Fibroblast of lung (primary cell): ENCODE results near the gene BACH1. TPM values are rescaled to one million over a fixed set of nuclear protein-coding genes. Genes with fewer than 3 reads are reported as not detected.

Source experiments
- DNase-seq, 2 donors: peaks; one replicate each; pipeline versions ENCODE4 v3.0.0 to v3.0.0-alpha.2; 2010; ENCODE audit warnings: low read depth in 2 of 2
- H2AFZ ChIP-seq: 2 replicates; pipeline ENCODE4 v1.5.1; 2012; ENCODE audit warnings: low read length, control low read depth, inconsistent platforms
- H3K27ac ChIP-seq: 2 replicates; pipeline ENCODE4 v1.5.1; 2011; ENCODE audit warnings: low read length, control low read depth; ENCODE audit not compliant: insufficient read depth
- H3K27me3 ChIP-seq: 2 replicates; pipeline ENCODE4 v1.5.1; 2011; ENCODE audit warnings: mild to moderate bottlenecking, low read length; ENCODE audit not compliant: control insufficient read depth, insufficient read depth
- H3K36me3 ChIP-seq: 2 replicates; pipeline ENCODE4 v1.5.1; 2011; ENCODE audit warnings: low read length; ENCODE audit not compliant: control insufficient read depth, insufficient read depth
- H3K4me1 ChIP-seq: 2 replicates; pipeline ENCODE4 v1.5.1; 2011; ENCODE audit warnings: low read length; ENCODE audit not compliant: control insufficient read depth, insufficient read depth; ENCODE audit errors: extremely low read depth
- H3K4me2 ChIP-seq: 2 replicates; pipeline ENCODE4 v1.5.1; 2011; ENCODE audit warnings: low read length, control low read depth; ENCODE audit not compliant: insufficient read depth; ENCODE audit errors: extremely low read depth
- H3K4me3 ChIP-seq, 4 experiments: fragments of 200-600 bp in 1 of 4; sonication (generic) in 1 of 4; replicated peaks in 1 of 4; 2 replicates each; pipeline ENCODE4 v1.5.1; 2011 to 2016; ENCODE audit warnings: low read length in 4 of 4, low read depth in 3 of 4, mild to moderate bottlenecking in 3 of 4, control low read depth in 2 of 4, inconsistent platforms in 1 of 4, mixed read lengths in 1 of 4; ENCODE audit not compliant: insufficient read depth in 1 of 4; ENCODE audit errors: control extremely low read depth in 1 of 4
- H3K79me2 ChIP-seq: 2 replicates; pipeline ENCODE4 v1.5.1; 2012; ENCODE audit warnings: mild to moderate bottlenecking, low read length, inconsistent platforms; ENCODE audit not compliant: control insufficient read depth, insufficient read depth
- H3K9ac ChIP-seq: 2 replicates; pipeline ENCODE4 v1.5.1; 2011; ENCODE audit warnings: mild to moderate bottlenecking, low read length, control low read depth; ENCODE audit not compliant: insufficient read depth
- H3K9me3 ChIP-seq: 2 replicates; pipeline ENCODE4 v1.5.1; 2012; ENCODE audit warnings: low read depth, low read length; ENCODE audit not compliant: control insufficient read depth, insufficient read depth
- H4K20me1 ChIP-seq: 2 replicates; pipeline ENCODE4 v1.5.1; 2011; ENCODE audit warnings: low read length; ENCODE audit not compliant: control insufficient read depth, insufficient read depth; ENCODE audit errors: extremely low read depth
- EZH2 ChIP-seq: IDR thresholded peaks from 2 replicates; pipeline ENCODE4 v1.5.1; 2012; ENCODE audit warnings: low read length, control low read depth, mild to moderate bottlenecking; ENCODE audit errors: missing control alignments
- polyA plus RNA-seq, 2 donors: library from polyadenylated mRNA; depleted of rRNA in 1 of 2; stranded (reverse) in 1 of 2; unstranded in 1 of 2; fragments of >200 nt; gene quantifications; 2 replicates each; pipeline ENCODE4 v1.2.1, GENCODE V29; 2011 to 2012; ENCODE audit warnings: missing spikeins in 1 of 2
- total RNA-seq: library from RNA; depleted of rRNA; stranded (reverse); fragments of >200 nt; gene quantifications from 2 replicates; pipeline ENCODE4 v1.2.1, GENCODE V29; 2014
- TF ChIP-seq, protein P1 (sequence below), 2 donors: IDR thresholded peaks in 1 of 2; conservative IDR thresholded peaks in 1 of 2; 1 replicate in 1 of 2; 2 replicates in 1 of 2; pipeline ENCODE4 v1.5.1; 2011 to 2012; ENCODE audit warnings: low read length in 2 of 2, control low read depth in 1 of 2, inconsistent platforms in 1 of 2, low read depth in 1 of 2, mild to moderate bottlenecking in 1 of 2

BACH1 gene
- total and polyA plus RNA-seq, 2 donors (not counting 1 experiment from before 2014, with no cell fraction given): 38.2 to 127 TPM

DNA sequence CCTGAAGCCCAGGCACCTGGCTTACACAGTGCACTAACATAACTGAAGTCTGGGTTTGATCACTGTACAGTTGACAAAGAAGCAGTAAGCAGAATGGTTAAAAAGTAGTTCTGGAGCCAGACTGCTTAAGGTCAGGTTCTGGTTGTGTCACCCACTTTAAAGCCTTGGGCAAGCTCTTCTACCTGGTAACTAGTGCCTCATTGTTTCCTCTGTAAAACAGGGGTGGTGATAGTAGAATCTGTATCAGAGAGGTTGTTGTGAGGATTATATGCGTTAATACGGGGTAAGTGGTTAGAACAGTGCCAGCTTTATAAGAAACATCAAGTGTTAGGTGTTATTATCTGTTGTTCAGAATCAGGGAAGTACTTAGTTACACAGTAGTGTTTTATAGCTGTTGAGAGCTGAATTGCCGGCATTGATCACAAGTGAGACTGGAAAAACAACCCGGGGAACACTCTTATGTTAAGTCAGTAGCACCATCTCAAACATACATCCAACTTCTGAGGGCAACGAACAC is 3.7 kb downstream of the BACH1 start:
- no peak overlapping the region for H3K27ac ChIP-seq
- DNase-seq: peak in 1 of 2 donors; percentile 25
- peak overlapping the region; percentile 69 for H3K4me2 ChIP-seq

DNA sequence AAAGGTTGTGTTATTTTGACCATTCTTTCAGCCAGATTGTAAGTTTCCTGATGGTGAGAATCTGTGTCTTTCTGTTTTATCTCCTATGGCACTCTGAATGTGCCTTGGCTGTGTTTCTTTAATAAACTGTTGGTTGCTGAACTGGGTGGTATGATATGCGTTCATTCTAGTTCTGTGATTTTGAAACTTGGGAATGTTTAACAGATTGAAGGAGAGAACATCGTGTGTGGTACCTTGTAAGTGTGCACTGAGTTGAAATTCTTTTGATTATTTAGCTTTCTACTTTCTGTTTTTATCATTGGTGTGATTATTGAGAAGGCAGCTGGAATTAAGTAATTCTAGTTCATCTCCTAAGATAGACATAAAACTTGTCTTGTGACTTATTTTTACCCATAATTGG is 4.6 kb downstream of the BACH1 start:
- no peaks in the 10 kb centered on the region for H3K36me3 ChIP-seq
- peaks cover 2% of the 10 kb centered on the region for H3K4me1 ChIP-seq
- H3K4me2 ChIP-seq: peak overlapping the region; percentile 69
- no peak overlapping the region for H2AFZ ChIP-seq
- H3K27ac ChIP-seq: no peak overlapping the region
- no peak overlapping the region for H3K9ac ChIP-seq
- peak overlapping the region in 3 of 4 experiments; percentile 1 to 100 (median 86) for H3K4me3 ChIP-seq
- no peak for DNase-seq
- no peak for TF ChIP-seq EZH2
- TF ChIP-seq, protein P1, sequence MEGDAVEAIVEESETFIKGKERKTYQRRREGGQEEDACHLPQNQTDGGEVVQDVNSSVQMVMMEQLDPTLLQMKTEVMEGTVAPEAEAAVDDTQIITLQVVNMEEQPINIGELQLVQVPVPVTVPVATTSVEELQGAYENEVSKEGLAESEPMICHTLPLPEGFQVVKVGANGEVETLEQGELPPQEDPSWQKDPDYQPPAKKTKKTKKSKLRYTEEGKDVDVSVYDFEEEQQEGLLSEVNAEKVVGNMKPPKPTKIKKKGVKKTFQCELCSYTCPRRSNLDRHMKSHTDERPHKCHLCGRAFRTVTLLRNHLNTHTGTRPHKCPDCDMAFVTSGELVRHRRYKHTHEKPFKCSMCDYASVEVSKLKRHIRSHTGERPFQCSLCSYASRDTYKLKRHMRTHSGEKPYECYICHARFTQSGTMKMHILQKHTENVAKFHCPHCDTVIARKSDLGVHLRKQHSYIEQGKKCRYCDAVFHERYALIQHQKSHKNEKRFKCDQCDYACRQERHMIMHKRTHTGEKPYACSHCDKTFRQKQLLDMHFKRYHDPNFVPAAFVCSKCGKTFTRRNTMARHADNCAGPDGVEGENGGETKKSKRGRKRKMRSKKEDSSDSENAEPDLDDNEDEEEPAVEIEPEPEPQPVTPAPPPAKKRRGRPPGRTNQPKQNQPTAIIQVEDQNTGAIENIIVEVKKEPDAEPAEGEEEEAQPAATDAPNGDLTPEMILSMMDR (conservative IDR thresholded peaks at IDR 0.05 in 1 of 2, IDR thresholded peaks at IDR 0.05 in 1 of 2; ENCODE audit: low read depth in 1 of 2, low read length in 2 of 2): no peak
- H3K27me3 ChIP-seq: no peaks in the 10 kb centered on the region
- no peaks in the 10 kb centered on the region for H3K9me3 ChIP-seq
- H4K20me1 ChIP-seq: peaks cover 4% of the 10 kb centered on the region
- H3K79me2 ChIP-seq: peaks cover 90% of the 10 kb centered on the region

More for the DNA sequence above, 3.7 kb downstream of the BACH1 start:
- Histone ChIP-seq H3K4me1 (peaks cover 2% of the 10 kb centered on the region), H3K4me3 (peak overlapping the region in 3 of 4 experiments; percentile 1 to 100 (median 86)), H3K9ac (no peak overlapping the region), H3K27me3 (no peaks in the 10 kb centered on the region), H3K79me2 (peaks cover 81% of the 10 kb centered on the region), H3K36me3 (no peaks in the 10 kb centered on the region), H2AFZ (no peak overlapping the region), H4K20me1 (peaks cover 1% of the 10 kb centered on the region), H3K9me3 (no peaks in the 10 kb centered on the region)
- no peak for TF ChIP-seq EZH2
- TF ChIP-seq, protein P1 (conservative IDR thresholded peaks at IDR 0.05 in 1 of 2, IDR thresholded peaks at IDR 0.05 in 1 of 2; ENCODE audit: low read depth in 1 of 2, low read length in 2 of 2): no peak

DNA sequence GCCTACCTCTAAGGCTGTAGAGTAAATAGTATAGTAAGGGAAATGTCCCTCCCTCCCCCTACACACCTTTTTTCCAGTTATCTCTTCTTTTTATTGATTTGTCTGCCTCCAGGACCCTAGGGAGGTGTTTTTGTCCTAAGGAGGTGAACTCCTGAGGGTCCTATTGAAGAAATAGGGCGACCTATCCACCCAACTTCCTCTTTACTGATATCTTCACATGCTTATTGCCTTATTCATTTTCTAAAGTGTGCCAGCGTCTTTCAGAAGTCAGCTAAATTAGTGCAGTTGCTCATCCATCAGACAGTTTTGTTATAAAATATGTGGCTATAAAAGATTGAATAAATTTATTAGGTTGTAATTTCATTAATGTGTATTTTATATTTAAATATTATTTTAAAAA is 5.9 kb downstream of the BACH1 start:
- Histone ChIP-seq H3K4me2 (no peak overlapping the region), H3K36me3 (no peaks in the 10 kb centered on the region), H4K20me1 (peaks cover 4% of the 10 kb centered on the region), H3K9me3 (no peaks in the 10 kb centered on the region), H3K9ac (no peak overlapping the region), H3K4me1 (peaks cover 2% of the 10 kb centered on the region), H3K27ac (no peak overlapping the region), H2AFZ (no peak overlapping the region), H3K4me3 (no peak overlapping the region), H3K79me2 (peaks cover 99% of the 10 kb centered on the region), H3K27me3 (no peaks in the 10 kb centered on the region)
- DNase-seq: peak in 1 of 2 donors; percentile 25
- TF ChIP-seq, protein P1 (conservative IDR thresholded peaks at IDR 0.05 in 1 of 2, IDR thresholded peaks at IDR 0.05 in 1 of 2; ENCODE audit: low read depth in 1 of 2, low read length in 2 of 2): no peak
- TF ChIP-seq EZH2: no peak
